ENCODE results near the gene C6orf47.

C6orf47 gene

GRCh38 chr6:31609519-31610406 lies 50.8 kb downstream of the C6orf47 start:
- FAIRE-seq = no peak

Data from TTC549 (cell line).